Activated CD4-positive, alpha-beta T cell treated with anti-CD3 and anti-CD28 coated beads, Interleukin-2, Interleukin-6, amounts not matched to agents 100 ng/mL and 50 ng/mL, durations not matched to agents 16 hours and 8 hours (primary cell): ENCODE data around the gene B9D1.
"Not testable (repeated sequence)": the region's sequence is repeated elsewhere in the genome, so short reads cannot be mapped to it uniquely, and the experiment has no call there.

Experiments
- DNase-seq: peaks from one replicate; pipeline ENCODE4 v3.0.0-alpha.2; 2020

Gene B9D1

GRCh38 chr17:19353401-19353800, 9.1 kb downstream of the B9D1 start:
- DNase-seq: not testable (repeated sequence)

- DNase-seq: no peak
Observed at GRCh38 chr17:19348806-19349205, 13.7 kb downstream of the B9D1 start.

- no peak for DNase-seq
Observed at GRCh38 chr17:19348081-19348650, 14.4 kb downstream of the B9D1 start.

GRCh38 chr17:19347323-19348080, 15.0 kb downstream of the B9D1 start:
- DNase-seq: no peak

GRCh38 chr17:19346351-19347255, 15.9 kb downstream of the B9D1 start:
- DNase-seq: no peak

GRCh38 chr17:19345486-19346350, 16.8 kb downstream of the B9D1 start:
- no peak for DNase-seq

GRCh38 chr17:19345067-19345460, 17.5 kb downstream of the B9D1 start:
- DNase-seq: no peak

GRCh38 chr17:19344311-19345066, 18.0 kb downstream of the B9D1 start:
- DNase-seq: no peak

GRCh38 chr17:19343671-19344151, 18.8 kb downstream of the B9D1 start:
- no peak for DNase-seq

GRCh38 chr17:19343256-19343630, 19.3 kb downstream of the B9D1 start:
- DNase-seq: no peak

GRCh38 chr17:19342611-19343255, 19.8 kb downstream of the B9D1 start:
- DNase-seq: no peak

GRCh38 chr17:19341641-19342610, 20.6 kb downstream of the B9D1 start:
- DNase-seq: no peak

- no peak for DNase-seq
Observed at GRCh38 chr17:19341211-19341631, 21.3 kb downstream of the B9D1 start.

GRCh38 chr17:19339341-19339815, 23.1 kb downstream of the B9D1 start:
- no peak for DNase-seq

- peak; percentile 66 for DNase-seq
Observed at GRCh38 chr17:19338031-19338990, 24.2 kb downstream of the B9D1 start.

- DNase-seq: no peak
Observed at GRCh38 chr17:19337712-19338023, 24.9 kb downstream of the B9D1 start.

- no peak for DNase-seq
Observed at GRCh38 chr17:19336938-19337711, 25.4 kb downstream of the B9D1 start.
